Measurements from ENCODE around the gene RAD9A.

Gene RAD9A

GRCh38 chr11:67429038-67429668 is 37.4 kb downstream of the RAD9A start:
- no peak for DNase-seq

GRCh38 chr11:67429722-67430121 is 37.9 kb downstream of the RAD9A start:
- DNase-seq, result no peak

DNA sequence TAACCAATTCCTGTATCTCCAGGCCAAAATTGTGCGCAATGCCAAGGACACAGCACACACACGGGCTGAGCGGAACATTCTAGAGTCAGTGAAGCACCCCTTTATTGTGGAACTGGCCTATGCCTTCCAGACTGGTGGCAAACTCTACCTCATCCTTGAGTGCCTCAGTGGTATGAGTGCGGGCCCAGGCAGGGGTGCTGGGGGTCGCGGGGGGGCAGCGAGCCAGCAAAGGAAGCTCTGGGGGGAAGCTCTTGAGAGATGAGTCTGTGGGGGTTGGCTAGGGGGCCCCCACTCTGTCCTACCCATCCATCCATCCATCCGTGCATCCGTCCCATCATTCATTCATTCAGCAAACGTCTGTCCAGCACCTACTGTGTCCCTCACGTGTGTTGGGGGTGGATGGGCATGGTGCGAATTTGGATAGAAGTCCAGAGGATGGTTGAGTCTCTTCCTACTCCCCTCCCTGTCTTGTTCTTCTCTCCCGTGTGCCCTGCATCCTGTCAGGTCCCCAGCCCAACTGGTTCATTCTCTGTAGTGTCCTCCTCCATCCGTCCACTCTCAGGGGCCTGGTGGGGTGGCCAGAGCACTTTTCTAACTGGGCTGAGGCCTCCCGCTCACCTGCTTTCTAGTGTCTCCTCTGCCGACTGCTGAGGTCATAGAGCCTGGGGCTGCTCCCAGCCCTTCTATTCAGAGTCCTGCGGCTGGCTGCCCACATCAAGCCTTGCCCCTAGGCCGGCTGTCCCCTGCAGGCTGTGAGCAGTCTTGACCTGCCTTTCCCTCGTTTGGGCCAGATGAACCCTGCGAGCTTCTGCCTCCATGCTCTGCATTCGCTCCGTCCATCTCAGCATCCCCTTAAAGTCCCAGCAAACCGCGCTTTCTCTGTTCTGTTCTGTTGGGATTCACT is 39.8 kb downstream of the RAD9A start:
- no peak for DNase-seq

GRCh38 chr11:67432655-67433349 is 41.0 kb downstream of the RAD9A start:
- no peak for DNase-seq

DNA sequence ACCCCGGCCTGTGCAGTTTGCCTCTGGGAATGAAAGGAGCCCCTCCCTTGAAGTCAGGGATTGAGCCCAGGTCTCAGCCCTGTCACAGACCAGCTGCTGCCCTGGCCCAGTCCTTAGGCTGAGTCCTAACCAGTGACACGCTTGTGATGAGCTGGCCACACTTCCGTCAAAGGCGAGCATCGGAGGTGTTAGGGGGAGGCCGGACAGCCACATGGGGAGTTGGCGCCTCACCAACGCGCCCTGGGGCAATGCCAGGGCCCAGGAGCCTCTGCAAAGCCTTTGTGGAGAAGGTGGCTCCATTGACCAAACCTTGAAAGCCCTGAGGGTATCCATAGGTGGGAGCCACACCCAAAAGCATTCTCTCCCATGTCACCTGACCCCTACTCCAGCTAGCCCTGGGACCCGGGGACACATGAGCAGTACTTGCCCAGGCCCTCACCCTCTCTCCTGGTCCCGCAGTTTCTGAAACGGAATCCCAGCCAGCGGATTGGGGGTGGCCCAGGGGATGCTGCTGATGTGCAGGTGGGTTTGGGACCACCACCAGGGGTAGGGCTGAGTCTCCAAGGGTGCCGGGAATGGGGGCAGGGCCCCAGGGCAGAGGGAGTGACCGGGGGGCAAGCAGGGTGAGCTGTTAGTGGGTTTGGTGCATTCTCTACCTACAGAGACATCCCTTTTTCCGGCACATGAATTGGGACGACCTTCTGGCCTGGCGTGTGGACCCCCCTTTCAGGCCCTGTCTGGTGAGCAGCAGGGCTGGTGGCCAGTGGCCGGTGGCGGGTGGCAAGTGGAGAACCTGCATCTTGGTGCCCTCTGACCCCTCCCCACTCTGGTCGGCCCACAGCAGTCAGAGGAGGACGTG is 42.0 kb downstream of the RAD9A start:
- no peak for DNase-seq

- DNase-seq, result no peak
Observed at GRCh38 chr11:67434395-67434881, 42.7 kb downstream of the RAD9A start.

DNA sequence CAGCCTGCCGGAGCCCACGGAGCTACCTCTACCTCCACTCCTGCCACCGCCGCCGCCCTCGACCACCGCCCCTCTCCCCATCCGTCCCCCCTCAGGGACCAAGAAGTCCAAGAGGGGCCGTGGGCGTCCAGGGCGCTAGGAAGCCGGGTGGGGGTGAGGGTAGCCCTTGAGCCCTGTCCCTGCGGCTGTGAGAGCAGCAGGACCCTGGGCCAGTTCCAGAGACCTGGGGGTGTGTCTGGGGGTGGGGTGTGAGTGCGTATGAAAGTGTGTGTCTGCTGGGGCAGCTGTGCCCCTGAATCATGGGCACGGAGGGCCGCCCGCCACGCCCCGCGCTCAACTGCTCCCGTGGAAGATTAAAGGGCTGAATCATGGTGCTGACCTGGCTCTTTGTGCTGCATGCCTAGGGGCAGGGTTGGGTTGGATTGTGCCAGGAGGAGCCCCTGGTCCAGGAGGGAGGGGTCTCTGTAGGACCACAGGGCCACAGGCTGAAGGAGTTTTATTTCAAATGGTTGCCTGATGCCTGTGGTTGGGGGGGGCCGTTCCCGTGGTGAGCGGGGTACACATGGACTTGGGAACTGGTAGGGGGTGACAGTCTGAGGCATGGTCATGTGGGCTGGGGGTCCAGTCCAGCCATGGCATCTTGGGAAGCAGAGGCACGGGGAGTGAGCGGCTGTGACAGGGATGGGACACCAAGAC is 43.4 kb downstream of the RAD9A start:
- DNase-seq, result no peak

DNA sequence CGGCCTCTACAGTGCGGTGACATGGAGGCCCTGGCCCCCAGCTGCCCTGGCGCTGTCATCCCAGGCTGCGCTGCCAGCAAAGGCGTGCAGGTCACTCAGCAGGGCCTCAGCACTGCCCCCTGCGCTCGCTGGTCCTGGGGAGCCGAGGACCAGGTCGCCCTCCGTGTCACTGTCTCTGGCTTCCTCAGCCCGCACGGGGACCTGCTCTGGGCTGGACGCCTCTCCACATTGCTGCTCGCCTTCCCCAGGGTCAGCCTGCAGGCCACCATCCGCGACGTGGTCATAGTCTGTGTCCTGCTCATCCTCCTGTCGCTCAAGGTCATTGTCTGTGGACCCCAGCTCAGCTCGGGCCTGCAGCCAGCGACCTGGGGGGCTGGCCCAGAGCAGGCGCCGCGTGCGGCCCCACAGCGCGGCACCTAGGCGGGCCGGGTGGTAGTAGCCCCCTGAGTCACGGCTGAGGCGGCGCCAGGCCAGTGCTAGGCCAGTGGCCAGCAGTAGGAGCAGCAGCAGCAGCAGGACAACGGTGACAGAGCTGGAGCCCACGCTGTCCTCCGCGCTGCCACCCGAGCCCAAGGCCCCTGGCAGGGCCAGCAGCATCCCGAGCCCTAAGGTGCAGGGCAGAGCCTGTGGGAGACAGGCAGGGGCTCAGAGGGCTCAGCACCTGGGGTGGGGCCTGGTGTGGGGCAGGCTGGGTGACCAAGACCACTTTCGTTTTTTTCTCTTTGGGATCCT is 44.1 kb downstream of the RAD9A start:
- DNase-seq, result no peak

- DNase-seq, result peak; percentile 44 to 68
Observed at GRCh38 chr11:67436459-67437081, 44.8 kb downstream of the RAD9A start.

- DNase-seq, result peak; percentile 85 to 92
Observed at GRCh38 chr11:67437082-67437808, 45.5 kb downstream of the RAD9A start, which contains the start of gene PTPRCAP. PTPRCAP (minus strand) TSS chr11:67437682; CDS start chr11:67437619, 63 bp downstream.

DNA sequence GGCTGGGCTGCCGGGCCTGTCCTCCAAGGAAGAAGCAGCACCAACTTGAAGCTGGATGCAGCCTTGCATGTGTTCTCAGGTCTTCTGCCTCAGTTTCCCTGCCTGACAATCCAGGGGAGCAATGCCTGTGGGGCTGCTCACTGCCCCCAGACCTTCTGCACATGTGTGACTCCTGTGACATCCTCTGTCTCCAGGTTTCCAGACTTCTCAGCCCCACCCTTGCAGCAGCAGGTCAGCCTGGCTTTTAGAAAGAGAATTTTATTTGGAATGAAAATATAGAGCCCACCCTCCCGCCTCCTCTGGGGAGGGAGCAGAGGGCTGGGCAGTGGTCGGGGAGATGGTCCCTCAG is 46.0 kb downstream of the RAD9A start:
- no peak for DNase-seq

- no peak for DNase-seq
Observed at GRCh38 chr11:67438158-67438902, 46.5 kb downstream of the RAD9A start.

- DNase-seq, result peak; percentile 57 to 59
Observed at GRCh38 chr11:67439321-67440228, 47.8 kb downstream of the RAD9A start.

GRCh38 chr11:67440229-67441097 is 48.7 kb downstream of the RAD9A start:
- no peak for DNase-seq

GRCh38 chr11:67441098-67441563 is 49.3 kb downstream of the RAD9A start:
- no peak for DNase-seq

GRCh38 chr11:67441731-67442351 is 50.1 kb downstream of the RAD9A start:
- no peak for DNase-seq

Data from Kasumi-1 (cell line).